KG1 (cell line): Measurements from ENCODE around the gene PTGER2.

Source experiments
- DNase-seq: peaks from one replicate; lab custom pipeline; 2025; lab: John Stamatoyannopoulos, UW

The PTGER2 gene

GRCh38 chr14:52338051-52338681 is 24.1 kb downstream of the PTGER2 start:
- no peak for DNase-seq

- DNase-seq, result no peak
Measured at GRCh38 chr14:52339262-52339661, 25.1 kb downstream of the PTGER2 start.

- no peak for DNase-seq
Measured at GRCh38 chr14:52342849-52343596, 28.9 kb downstream of the PTGER2 start.

GRCh38 chr14:52346778-52347177 is 32.7 kb downstream of the PTGER2 start:
- DNase-seq, result no peak

GRCh38 chr14:52348279-52348678 is 34.2 kb downstream of the PTGER2 start:
- no peak for DNase-seq

- no peak for DNase-seq
Measured at GRCh38 chr14:52348776-52349175, 34.7 kb downstream of the PTGER2 start.

GRCh38 chr14:52349731-52350130 is 35.6 kb downstream of the PTGER2 start:
- DNase-seq, result no peak

GRCh38 chr14:52350445-52350844 is 36.3 kb downstream of the PTGER2 start:
- DNase-seq, result no peak

- DNase-seq, result no peak
Measured at GRCh38 chr14:52351233-52352060, 37.3 kb downstream of the PTGER2 start.

- DNase-seq, result no peak
Measured at GRCh38 chr14:52352061-52352491, 38.0 kb downstream of the PTGER2 start.

- DNase-seq, result no peak
Measured at GRCh38 chr14:52352569-52352968, 38.5 kb downstream of the PTGER2 start.

- DNase-seq, result no peak
Measured at GRCh38 chr14:52354242-52354641, 40.1 kb downstream of the PTGER2 start.

- DNase-seq, result no peak
Measured at GRCh38 chr14:52355016-52355431, 40.9 kb downstream of the PTGER2 start.

GRCh38 chr14:52355526-52355925 is 41.4 kb downstream of the PTGER2 start:
- no peak for DNase-seq

GRCh38 chr14:52356025-52356424 is 41.9 kb downstream of the PTGER2 start:
- no peak for DNase-seq

- no peak for DNase-seq
Measured at GRCh38 chr14:52360831-52361230, 46.7 kb downstream of the PTGER2 start.

- DNase-seq, result no peak
Measured at GRCh38 chr14:52363041-52363704, 49.1 kb downstream of the PTGER2 start.

- no peak for DNase-seq
Measured at GRCh38 chr14:52363961-52364360, 49.8 kb downstream of the PTGER2 start.

- DNase-seq, result no peak
Measured at GRCh38 chr14:52365071-52365470, 51.0 kb downstream of the PTGER2 start.

- no peak for DNase-seq
Measured at GRCh38 chr14:52366796-52367315, 52.7 kb downstream of the PTGER2 start.

- no peak for DNase-seq
Measured at GRCh38 chr14:52369305-52369801, 55.2 kb downstream of the PTGER2 start.
